Measurements from ENCODE around the gene TIPARP. TPM values are rescaled to one million over a fixed set of nuclear protein-coding genes. Genes with fewer than 3 reads are reported as not detected.
A peak's percentile ranks its signal among the peaks of the same experiment; 100 is the strongest.

The TIPARP gene
- total and polyA plus RNA-seq, 2 of the 8 experiments (the other 6 are each of a cell fraction or from before 2014, with no cell fraction given) = 1.6 to 5.8 TPM

DNA sequence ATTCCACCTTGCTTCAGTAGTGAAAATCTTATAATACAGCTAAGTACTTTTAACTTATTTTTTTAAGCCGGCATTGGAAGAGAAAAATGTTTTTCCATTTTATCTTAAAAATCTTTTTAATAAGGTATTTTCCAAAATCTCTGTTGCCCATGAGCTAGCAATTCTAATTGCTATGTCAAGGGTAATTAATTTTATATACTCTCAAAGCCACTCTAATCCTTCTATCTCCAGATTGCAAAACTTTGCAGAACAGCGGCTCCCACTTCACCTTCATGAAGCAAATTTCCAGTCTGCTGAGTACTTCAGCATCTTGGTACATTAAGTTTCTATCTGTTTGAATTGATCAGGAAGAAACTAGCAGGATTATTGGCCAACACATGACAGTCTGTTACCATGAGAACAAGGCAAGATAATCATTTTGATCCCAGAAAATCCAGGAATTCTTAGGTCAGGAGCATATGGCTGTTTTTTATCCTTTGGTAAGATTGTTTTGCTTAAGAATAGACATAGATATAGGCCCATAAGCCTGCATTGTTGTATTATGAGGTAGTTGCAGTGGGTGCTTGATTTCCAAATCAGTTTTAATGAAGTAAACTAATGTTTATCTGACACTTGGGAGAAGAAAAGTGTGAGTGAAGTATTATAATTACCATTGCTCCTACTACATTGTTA is 6.0 kb downstream of the TIPARP start:
- Histone ChIP-seq H3K27ac (ENCODE audit: low read depth, low read length) (peak overlapping the region; percentile 19; the same call in 1 of the 2 replicates), H2BK12ac (ENCODE audit: low read depth, low read length) (no peak overlapping the region), H4K5ac (ENCODE audit: insufficient read length, low read depth, low read length) (no peak overlapping the region), H3K23ac (ENCODE audit: insufficient read length) (no peak overlapping the region), H3K9me3 (ENCODE audit: insufficient read depth in 2 of 2, low read depth in 1 of 2, low read length in 1 of 2) (no peaks in the 10 kb centered on the region), H3K79me1 (ENCODE audit: low read depth, low read length) (no peaks in the 10 kb centered on the region; the same call in 1 of the 2 replicates), H3K4me3 (ENCODE audit: extremely low read depth in 1 of 4, insufficient read depth in 2 of 4, low read depth in 3 of 4, low read length in 4 of 4) (no peak overlapping the region), H2BK5ac (ENCODE audit: low read depth, low read length) (no peak overlapping the region), H2BK20ac (ENCODE audit: low read length) (no peak overlapping the region), H3K23me2 (ENCODE audit: low read depth, low read length) (peaks cover 5% of the 10 kb centered on the region), H3K4ac (replicated peaks; ENCODE audit: insufficient read length, low read depth, low read length) (no peak overlapping the region), H2BK15ac (ENCODE audit: low read length) (no peak overlapping the region), H4K20me1 (replicated peaks in 1 of 2; ENCODE audit: control insufficient read depth in 1 of 2, insufficient read depth in 2 of 2, low read length in 2 of 2) (no peaks in the 10 kb centered on the region), H3K27me3 (replicated peaks in 1 of 4; ENCODE audit: control insufficient read depth in 3 of 4, extremely low read depth in 1 of 4, insufficient read depth in 3 of 4, low read length in 3 of 4) (no peaks in the 10 kb centered on the region), H3K56ac (replicated peaks; ENCODE audit: insufficient read length, low read depth, low read length) (no peak overlapping the region), H2AK5ac (ENCODE audit: low read depth, low read length) (no peak overlapping the region), H2BK120ac (replicated peaks; ENCODE audit: low read depth, low read length) (no peak overlapping the region), H2AFZ (ENCODE audit: low read length) (no peak overlapping the region), H3K36me3 (ENCODE audit: control insufficient read depth in 2 of 4, insufficient read depth in 4 of 4, low read length in 3 of 4) (peaks cover 2 to 16% (median 4%) of the 10 kb centered on the region in 4 experiments; a peak in 4 of 8 replicates), H3K4me1 (replicated peaks in 1 of 4; ENCODE audit: control insufficient read depth in 3 of 4, insufficient read depth in 4 of 4, low read length in 3 of 4) (no peaks in the 10 kb centered on the region; a peak in 2 of 7 replicates), H3K14ac (ENCODE audit: insufficient read length) (no peak overlapping the region), H3K18ac (ENCODE audit: extremely low read depth, low read length) (no peak overlapping the region), H3K79me2 (ENCODE audit: control insufficient read depth in 1 of 2, insufficient read depth in 2 of 2, low read length in 2 of 2) (peaks cover 0 to 48% of the 10 kb centered on the region in 2 experiments; a peak in 2 of 4 replicates), H3K9ac (replicated peaks in 1 of 4; ENCODE audit: extremely low read depth in 1 of 4, low read depth in 3 of 4, low read length in 3 of 4) (no peak overlapping the region; a peak in 1 of 7 replicates), H3K4me2 (ENCODE audit: insufficient read depth in 1 of 2, low read depth in 2 of 2, low read length in 2 of 2) (no peak overlapping the region), H4K91ac (replicated peaks; ENCODE audit: insufficient read length, low read length) (no peak overlapping the region), H4K8ac (ENCODE audit: extremely low read depth, insufficient read depth, low read length) (no peak overlapping the region)
- no peak for DNase-seq (ENCODE audit: low read depth in 1 of 2, low spot score in 2 of 2)
- no peak for FAIRE-seq
- TF ChIP-seq KDM4A (IDR thresholded peaks at IDR 0.05; ENCODE audit: low read depth, low read length, severe bottlenecking) (no peak), SRF (IDR thresholded peaks at IDR 0.05; ENCODE audit: low read depth, low read length) (no peak), SP4 (IDR thresholded peaks at IDR 0.05; ENCODE audit: low read length) (no peak), TCF12 (IDR thresholded peaks at IDR 0.05; ENCODE audit: low read depth, low read length) (no peak)
- TF ChIP-seq, protein P1, sequence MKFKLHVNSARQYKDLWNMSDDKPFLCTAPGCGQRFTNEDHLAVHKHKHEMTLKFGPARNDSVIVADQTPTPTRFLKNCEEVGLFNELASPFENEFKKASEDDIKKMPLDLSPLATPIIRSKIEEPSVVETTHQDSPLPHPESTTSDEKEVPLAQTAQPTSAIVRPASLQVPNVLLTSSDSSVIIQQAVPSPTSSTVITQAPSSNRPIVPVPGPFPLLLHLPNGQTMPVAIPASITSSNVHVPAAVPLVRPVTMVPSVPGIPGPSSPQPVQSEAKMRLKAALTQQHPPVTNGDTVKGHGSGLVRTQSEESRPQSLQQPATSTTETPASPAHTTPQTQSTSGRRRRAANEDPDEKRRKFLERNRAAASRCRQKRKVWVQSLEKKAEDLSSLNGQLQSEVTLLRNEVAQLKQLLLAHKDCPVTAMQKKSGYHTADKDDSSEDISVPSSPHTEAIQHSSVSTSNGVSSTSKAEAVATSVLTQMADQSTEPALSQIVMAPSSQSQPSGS (IDR thresholded peaks at IDR 0.05; ENCODE audit: low read length) = no peak
- CTCF ChIA-PET (ENCODE audit: partially characterized antibody) = interaction anchor here (0.7 to 1.5 kb wide), 4 partner anchors 182 to 409 kb away, joined by 3 to 5 read pairs (median 3); no protein-coding TSS in a partner anchor
- POLR2A ChIA-PET (ENCODE audit: partially characterized antibody) = interaction anchor here (0.6 to 1.0 kb wide), 2 partner anchors 9 to 126 kb away, joined by 3 read pairs; no protein-coding TSS in a partner anchor
- 98% methylated on average over 2 of the region's 2 CpGs; no CpG with 5 or more reads in 1 of the 2 experiments for WGBS, 2 experiments (ENCODE audit: extremely low coverage in 1 of 2, insufficient coverage in 1 of 2, insufficient read length in 1 of 2, insufficient replicate concordance in 2 of 2, low coverage in 1 of 2, low lambda C conversion rate in 2 of 2, missing lambda C conversion rate in 1 of 2)
